ENCODE measurements around the gene ZFP62.
A peak's percentile ranks its signal among the peaks of the same experiment; 100 is the strongest.

ZFP62 gene

GRCh38 chr5:180810210-180810958 lies 50.7 kb downstream of the ZFP62 start:
- peak overlapping the region; percentile 92 for H3K4me2 ChIP-seq (ENCODE audit: low read depth, low read length, poor library complexity, severe bottlenecking)
- no peaks in the 10 kb centered on the region for H3K36me3 ChIP-seq (ENCODE audit: low read length)
- peak overlapping the region; percentile 95 for H3K27ac ChIP-seq (ENCODE audit: low read depth, low read length)
- H3K4me3 ChIP-seq (ENCODE audit: insufficient read depth, low read length, poor library complexity, severe bottlenecking), result peak overlapping the region; percentile 58
- peaks cover 18% of the 10 kb centered on the region for H3F3A ChIP-seq (ENCODE audit: insufficient read depth)
- H4K20me1 ChIP-seq (ENCODE audit: low read depth, low read length), result no peaks in the 10 kb centered on the region
- TF ChIP-seq EZH2phosphoT487 (conservative IDR thresholded peaks at IDR 0.05; ENCODE audit: low read length), result no peak
- no peaks in the 10 kb centered on the region for H3K9me2 ChIP-seq (replicated peaks; ENCODE audit: insufficient read depth, low read length)
- H3K27me3 ChIP-seq (ENCODE audit: low read length), result no peaks in the 10 kb centered on the region
- peaks cover 24% of the 10 kb centered on the region; the same call in 1 of the 2 replicates for H3K79me2 ChIP-seq (ENCODE audit: insufficient read depth, low read length)
- peak overlapping the region; percentile 71 for H3K9ac ChIP-seq (ENCODE audit: low read length)
- H2AFZ ChIP-seq (ENCODE audit: low read depth, low read length, severe bottlenecking), result peak overlapping the region; percentile 68
- H3K9me3 ChIP-seq (ENCODE audit: insufficient read depth, low read length), result no peaks in the 10 kb centered on the region

- Histone ChIP-seq H3K9me3 (ENCODE audit: insufficient read depth, low read length) (no peaks in the 10 kb centered on the region), H3K79me2 (ENCODE audit: insufficient read depth, low read length) (peaks cover 24% of the 10 kb centered on the region; the same call in 1 of the 2 replicates), H2AFZ (ENCODE audit: low read depth, low read length, severe bottlenecking) (peak overlapping the region; percentile 68), H3K4me3 (ENCODE audit: insufficient read depth, low read length, poor library complexity, severe bottlenecking) (peak overlapping the region; percentile 58), H3K4me2 (ENCODE audit: low read depth, low read length, poor library complexity, severe bottlenecking) (peak overlapping the region; percentile 92), H3K9ac (ENCODE audit: low read length) (peak overlapping the region; percentile 71), H3K27me3 (ENCODE audit: low read length) (no peaks in the 10 kb centered on the region), H3K27ac (ENCODE audit: low read depth, low read length) (peak overlapping the region; percentile 95), H4K20me1 (ENCODE audit: low read depth, low read length) (no peaks in the 10 kb centered on the region), H3F3A (ENCODE audit: insufficient read depth) (peaks cover 25% of the 10 kb centered on the region), H3K36me3 (ENCODE audit: low read length) (no peaks in the 10 kb centered on the region), H3K9me2 (replicated peaks; ENCODE audit: insufficient read depth, low read length) (no peaks in the 10 kb centered on the region)
- TF ChIP-seq EZH2phosphoT487 (conservative IDR thresholded peaks at IDR 0.05; ENCODE audit: low read length), result no peak
- TF ChIP-seq, protein P1, sequence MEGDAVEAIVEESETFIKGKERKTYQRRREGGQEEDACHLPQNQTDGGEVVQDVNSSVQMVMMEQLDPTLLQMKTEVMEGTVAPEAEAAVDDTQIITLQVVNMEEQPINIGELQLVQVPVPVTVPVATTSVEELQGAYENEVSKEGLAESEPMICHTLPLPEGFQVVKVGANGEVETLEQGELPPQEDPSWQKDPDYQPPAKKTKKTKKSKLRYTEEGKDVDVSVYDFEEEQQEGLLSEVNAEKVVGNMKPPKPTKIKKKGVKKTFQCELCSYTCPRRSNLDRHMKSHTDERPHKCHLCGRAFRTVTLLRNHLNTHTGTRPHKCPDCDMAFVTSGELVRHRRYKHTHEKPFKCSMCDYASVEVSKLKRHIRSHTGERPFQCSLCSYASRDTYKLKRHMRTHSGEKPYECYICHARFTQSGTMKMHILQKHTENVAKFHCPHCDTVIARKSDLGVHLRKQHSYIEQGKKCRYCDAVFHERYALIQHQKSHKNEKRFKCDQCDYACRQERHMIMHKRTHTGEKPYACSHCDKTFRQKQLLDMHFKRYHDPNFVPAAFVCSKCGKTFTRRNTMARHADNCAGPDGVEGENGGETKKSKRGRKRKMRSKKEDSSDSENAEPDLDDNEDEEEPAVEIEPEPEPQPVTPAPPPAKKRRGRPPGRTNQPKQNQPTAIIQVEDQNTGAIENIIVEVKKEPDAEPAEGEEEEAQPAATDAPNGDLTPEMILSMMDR (IDR thresholded peaks at IDR 0.05; ENCODE audit: insufficient read depth, low read length, poor library complexity, severe bottlenecking), result no peak
These were observed 51.5 kb downstream of the ZFP62 start for GRCh38 chr5:180809403-180810209.

- Histone ChIP-seq H3K27me3 (ENCODE audit: low read length) (no peaks in the 10 kb centered on the region), H3K9me3 (ENCODE audit: insufficient read depth, low read length) (no peaks in the 10 kb centered on the region), H3K27ac (ENCODE audit: low read depth, low read length) (peak overlapping the region; percentile 95; the same call in 1 of the 2 replicates), H3K4me3 (ENCODE audit: insufficient read depth, low read length, poor library complexity, severe bottlenecking) (peak overlapping the region; percentile 58), H3K79me2 (ENCODE audit: insufficient read depth, low read length) (peaks cover 28% of the 10 kb centered on the region; the same call in 1 of the 2 replicates), H3K36me3 (ENCODE audit: low read length) (no peaks in the 10 kb centered on the region), H2AFZ (ENCODE audit: low read depth, low read length, severe bottlenecking) (no peak overlapping the region), H4K20me1 (ENCODE audit: low read depth, low read length) (no peaks in the 10 kb centered on the region), H3K9me2 (replicated peaks; ENCODE audit: insufficient read depth, low read length) (no peaks in the 10 kb centered on the region), H3K9ac (ENCODE audit: low read length) (peak overlapping the region; percentile 71), H3F3A (ENCODE audit: insufficient read depth) (peaks cover 35% of the 10 kb centered on the region), H3K4me2 (ENCODE audit: low read depth, low read length, poor library complexity, severe bottlenecking) (peak overlapping the region; percentile 92)
- TF ChIP-seq, protein P1 (IDR thresholded peaks at IDR 0.05; ENCODE audit: insufficient read depth, low read length, poor library complexity, severe bottlenecking), result no peak
- no peak for TF ChIP-seq EZH2phosphoT487 (conservative IDR thresholded peaks at IDR 0.05; ENCODE audit: low read length)
These were observed 52.5 kb downstream of the ZFP62 start for GRCh38 chr5:180808461-180809000.
